GM23338 (cell line): ENCODE data around the gene TASOR2. TPM values are rescaled to one million over a fixed set of nuclear protein-coding genes. Genes with fewer than 3 reads are reported as not detected.

ENCODE experiments used
- ATAC-seq: fragments of 200-7000 bp; cut with Tn5 transposase; 3 replicates; pipeline ENCODE4 v1.9.1; 2020
- DNase-seq: peaks from one replicate; pipeline ENCODE4 v3.0.0-alpha.2; 2015; ENCODE audit warnings: low spot score
- H2AFZ ChIP-seq: fragments of 200-600 bp; sonication (generic); 2 replicates; pipeline ENCODE4 v1.8.0; 2016; ENCODE audit warnings: antibody characterized with exemption, mild to moderate bottlenecking, moderate library complexity
- H3F3A ChIP-seq: fragments of 200-600 bp; sonication (generic); replicated peaks from 2 replicates; pipeline ENCODE4 v1.8.0; 2017; ENCODE audit warnings: antibody characterized with exemption, mixed run types, low read depth
- H3K27ac ChIP-seq: fragments of 200-600 bp; sonication (generic); 2 replicates; pipeline ENCODE4 v1.6.1; 2016; ENCODE audit warnings: low read depth
- H3K27me3 ChIP-seq: fragments of 200-600 bp; sonication (generic); 2 replicates; pipeline ENCODE4 v1.8.0; 2016; ENCODE audit warnings: mild to moderate bottlenecking, mixed run types, moderate library complexity; ENCODE audit not compliant: insufficient read depth
- H3K36me3 ChIP-seq: fragments of 200-600 bp; sonication (generic); 2 replicates; pipeline ENCODE4 v1.8.0; 2016; ENCODE audit warnings: mild to moderate bottlenecking; ENCODE audit not compliant: insufficient read depth
- H3K4me1 ChIP-seq: fragments of 200-600 bp; sonication (generic); 2 replicates; pipeline ENCODE4 v1.8.0; 2016; ENCODE audit warnings: mild to moderate bottlenecking, moderate library complexity; ENCODE audit not compliant: insufficient read depth
- H3K4me2 ChIP-seq: fragments of 200-600 bp; sonication (generic); 2 replicates; pipeline ENCODE4 v1.7.1; 2017; ENCODE audit warnings: mixed run types
- H3K4me3 ChIP-seq: fragments of 200-600 bp; sonication (generic); 2 replicates; pipeline ENCODE4 v1.6.1; 2016; ENCODE audit warnings: mixed run types
- H3K79me2 ChIP-seq: fragments of 200-600 bp; sonication (generic); replicated peaks from 2 replicates; pipeline ENCODE4 v1.8.0; 2017; ENCODE audit warnings: mild to moderate bottlenecking; ENCODE audit not compliant: insufficient read depth
- H3K9me2 ChIP-seq: fragments of 200-600 bp; sonication (generic); 2 replicates; pipeline ENCODE4 v1.8.0; 2017; ENCODE audit not compliant: insufficient read depth
- H4K20me1 ChIP-seq: fragments of 200-600 bp; sonication (generic); replicated peaks from 2 replicates; pipeline ENCODE4 v1.8.0; 2017; ENCODE audit warnings: mild to moderate bottlenecking; ENCODE audit not compliant: insufficient read depth
- H3K27ac Mint-ChIP-seq: 2 replicates; pipeline ENCODE4 v1.8.0; 2020; ENCODE audit warnings: inconsistent platforms, mild to moderate bottlenecking, moderate library complexity, mixed read lengths
- H3K27me3 Mint-ChIP-seq: 3 replicates; pipeline ENCODE4 v1.8.0; 2022; ENCODE audit warnings: low read depth, mild to moderate bottlenecking, moderate library complexity, mixed read lengths, inconsistent platforms; ENCODE audit not compliant: insufficient read depth, poor library complexity
- H3K36me3 Mint-ChIP-seq: 3 replicates; pipeline ENCODE4 v1.8.0; 2021; ENCODE audit warnings: low read depth, mild to moderate bottlenecking, inconsistent platforms, moderate library complexity, mixed read lengths
- H3K4me1 Mint-ChIP-seq: 3 replicates; pipeline ENCODE4 v1.8.0; 2020; ENCODE audit warnings: mild to moderate bottlenecking, inconsistent platforms, mixed read lengths
- H3K4me3 Mint-ChIP-seq: 3 replicates; pipeline ENCODE4 v1.8.0; 2021; ENCODE audit warnings: moderate library complexity, mild to moderate bottlenecking, inconsistent platforms, mixed read lengths
- H3K9me3 Mint-ChIP-seq: 3 replicates; pipeline ENCODE4 v1.8.0; 2020; ENCODE audit warnings: moderate library complexity, mild to moderate bottlenecking, inconsistent platforms, mixed read lengths
- CREB1 ChIP-seq: fragments of 250-450 bp; sonication (Bioruptor Pico); IDR thresholded peaks from 2 replicates; pipeline ENCODE4 v1.5.0; 2020; ENCODE audit warnings: low read depth, mild to moderate bottlenecking, moderate library complexity
- ETS1 ChIP-seq: IDR thresholded peaks from 2 replicates; pipeline ENCODE4 v1.6.1; 2016; ENCODE audit warnings: antibody characterized with exemption
- EZH2phosphoT487 ChIP-seq: fragments of 200-600 bp; sonication (generic); IDR thresholded peaks from one replicate; pipeline ENCODE4 v1.8.1; 2018; ENCODE audit warnings: antibody characterized with exemption; ENCODE audit not compliant: unreplicated experiment
- polyA plus RNA-seq: library from polyadenylated mRNA; unstranded; fragments of >200 nt; fragmentation: Nextera tagmentation; extraction: Ambion mirVana; gene quantifications from 2 replicates; pipeline ENCODE4 v1.2.1, GENCODE V29; 2016
- total RNA-seq: library from RNA; depleted of rRNA; stranded (reverse); fragments of >200 nt; shearing (Covaris generic); gene quantifications from 2 replicates; pipeline ENCODE4 v1.2.3, GENCODE V29; 2014
- TF ChIP-seq, protein P1 (sequence below), 2 experiments: fragments of 200-600 bp in 1 of 2; sonication (generic) in 1 of 2; conservative IDR thresholded peaks; 2 replicates each; pipeline versions ENCODE4 v1.5.1 to v1.6.1; 2016 to 2017; ENCODE audit warnings: antibody characterized with exemption in 2 of 2, low read depth in 2 of 2, mild to moderate bottlenecking in 2 of 2, moderate library complexity in 1 of 2
- TF ChIP-seq, protein P2 (sequence below): fragments of 250-450 bp; sonication (Bioruptor Pico); IDR thresholded peaks from 2 replicates; pipeline ENCODE4 v1.5.0; 2020; ENCODE audit warnings: mild to moderate bottlenecking, moderate library complexity

Gene TASOR2
- total and polyA plus RNA-seq, 2 experiments from 2014 or later, result 45.2 to 110 TPM

DNA sequence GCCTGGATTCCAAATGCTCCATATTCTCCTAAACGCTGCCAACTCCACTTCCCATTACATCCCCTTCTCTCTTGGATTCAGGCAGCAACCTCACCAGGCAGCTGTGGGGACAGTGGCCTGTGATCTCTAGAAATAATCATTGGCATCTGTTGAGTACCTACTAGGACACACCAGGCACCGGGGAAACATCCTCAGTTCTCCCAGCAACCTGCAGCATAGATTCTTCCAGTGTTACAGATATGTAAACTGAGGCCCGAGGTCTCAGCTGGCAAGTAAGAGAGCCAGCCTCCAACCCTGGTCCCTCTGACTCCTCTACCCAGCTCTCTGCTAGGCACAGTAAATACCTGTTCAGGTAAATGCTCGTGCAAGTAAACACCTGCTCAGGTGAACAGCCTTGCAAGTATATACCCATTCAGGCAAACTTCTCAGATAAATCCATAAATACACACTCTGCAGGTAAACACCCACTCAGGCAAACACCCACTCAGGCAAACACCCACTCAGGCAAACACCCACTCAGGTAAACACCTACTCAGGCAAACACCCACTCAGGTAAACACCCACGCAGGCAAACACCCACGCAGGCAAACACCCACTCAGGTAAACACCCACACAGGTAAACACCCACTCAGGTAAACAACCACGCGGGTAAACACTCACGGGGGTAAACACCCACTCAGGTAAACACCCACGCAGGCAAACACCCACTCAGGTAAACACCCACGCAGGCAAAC, 37.0 kb upstream of the TASOR2 start:
- H3K27me3 ChIP-seq, result no peaks in the 10 kb centered on the region
- no peak for ATAC-seq
- Mint-ChIP-seq H3K27me3 (peaks cover 11% of the 10 kb centered on the region), H3K4me3 (no peak overlapping the region), H3K36me3 (peaks cover 31% of the 10 kb centered on the region), H3K27ac (no peak overlapping the region), H3K4me1 (no peaks in the 10 kb centered on the region; the same call in 2 of the 3 replicates), H3K9me3 (no peaks in the 10 kb centered on the region)
- H3K27ac ChIP-seq, result no peak overlapping the region
- H3K4me2 ChIP-seq, result no peak overlapping the region
- no peaks in the 10 kb centered on the region for H3F3A ChIP-seq
- H2AFZ ChIP-seq, result no peak overlapping the region
- H3K79me2 ChIP-seq, result no peaks in the 10 kb centered on the region
- no peaks in the 10 kb centered on the region for H3K4me1 ChIP-seq
- no peaks in the 10 kb centered on the region for H4K20me1 ChIP-seq
- no peak for TF ChIP-seq CREB1 (CRISPR knock-in tag)
- TF ChIP-seq, protein P1, sequence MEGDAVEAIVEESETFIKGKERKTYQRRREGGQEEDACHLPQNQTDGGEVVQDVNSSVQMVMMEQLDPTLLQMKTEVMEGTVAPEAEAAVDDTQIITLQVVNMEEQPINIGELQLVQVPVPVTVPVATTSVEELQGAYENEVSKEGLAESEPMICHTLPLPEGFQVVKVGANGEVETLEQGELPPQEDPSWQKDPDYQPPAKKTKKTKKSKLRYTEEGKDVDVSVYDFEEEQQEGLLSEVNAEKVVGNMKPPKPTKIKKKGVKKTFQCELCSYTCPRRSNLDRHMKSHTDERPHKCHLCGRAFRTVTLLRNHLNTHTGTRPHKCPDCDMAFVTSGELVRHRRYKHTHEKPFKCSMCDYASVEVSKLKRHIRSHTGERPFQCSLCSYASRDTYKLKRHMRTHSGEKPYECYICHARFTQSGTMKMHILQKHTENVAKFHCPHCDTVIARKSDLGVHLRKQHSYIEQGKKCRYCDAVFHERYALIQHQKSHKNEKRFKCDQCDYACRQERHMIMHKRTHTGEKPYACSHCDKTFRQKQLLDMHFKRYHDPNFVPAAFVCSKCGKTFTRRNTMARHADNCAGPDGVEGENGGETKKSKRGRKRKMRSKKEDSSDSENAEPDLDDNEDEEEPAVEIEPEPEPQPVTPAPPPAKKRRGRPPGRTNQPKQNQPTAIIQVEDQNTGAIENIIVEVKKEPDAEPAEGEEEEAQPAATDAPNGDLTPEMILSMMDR (conservative IDR thresholded peaks at IDR 0.05; ENCODE audit: low read depth in 2 of 2), result no peak
- TF ChIP-seq EZH2phosphoT487, result no peak
- no peak for TF ChIP-seq ETS1
- TF ChIP-seq, protein P2, sequence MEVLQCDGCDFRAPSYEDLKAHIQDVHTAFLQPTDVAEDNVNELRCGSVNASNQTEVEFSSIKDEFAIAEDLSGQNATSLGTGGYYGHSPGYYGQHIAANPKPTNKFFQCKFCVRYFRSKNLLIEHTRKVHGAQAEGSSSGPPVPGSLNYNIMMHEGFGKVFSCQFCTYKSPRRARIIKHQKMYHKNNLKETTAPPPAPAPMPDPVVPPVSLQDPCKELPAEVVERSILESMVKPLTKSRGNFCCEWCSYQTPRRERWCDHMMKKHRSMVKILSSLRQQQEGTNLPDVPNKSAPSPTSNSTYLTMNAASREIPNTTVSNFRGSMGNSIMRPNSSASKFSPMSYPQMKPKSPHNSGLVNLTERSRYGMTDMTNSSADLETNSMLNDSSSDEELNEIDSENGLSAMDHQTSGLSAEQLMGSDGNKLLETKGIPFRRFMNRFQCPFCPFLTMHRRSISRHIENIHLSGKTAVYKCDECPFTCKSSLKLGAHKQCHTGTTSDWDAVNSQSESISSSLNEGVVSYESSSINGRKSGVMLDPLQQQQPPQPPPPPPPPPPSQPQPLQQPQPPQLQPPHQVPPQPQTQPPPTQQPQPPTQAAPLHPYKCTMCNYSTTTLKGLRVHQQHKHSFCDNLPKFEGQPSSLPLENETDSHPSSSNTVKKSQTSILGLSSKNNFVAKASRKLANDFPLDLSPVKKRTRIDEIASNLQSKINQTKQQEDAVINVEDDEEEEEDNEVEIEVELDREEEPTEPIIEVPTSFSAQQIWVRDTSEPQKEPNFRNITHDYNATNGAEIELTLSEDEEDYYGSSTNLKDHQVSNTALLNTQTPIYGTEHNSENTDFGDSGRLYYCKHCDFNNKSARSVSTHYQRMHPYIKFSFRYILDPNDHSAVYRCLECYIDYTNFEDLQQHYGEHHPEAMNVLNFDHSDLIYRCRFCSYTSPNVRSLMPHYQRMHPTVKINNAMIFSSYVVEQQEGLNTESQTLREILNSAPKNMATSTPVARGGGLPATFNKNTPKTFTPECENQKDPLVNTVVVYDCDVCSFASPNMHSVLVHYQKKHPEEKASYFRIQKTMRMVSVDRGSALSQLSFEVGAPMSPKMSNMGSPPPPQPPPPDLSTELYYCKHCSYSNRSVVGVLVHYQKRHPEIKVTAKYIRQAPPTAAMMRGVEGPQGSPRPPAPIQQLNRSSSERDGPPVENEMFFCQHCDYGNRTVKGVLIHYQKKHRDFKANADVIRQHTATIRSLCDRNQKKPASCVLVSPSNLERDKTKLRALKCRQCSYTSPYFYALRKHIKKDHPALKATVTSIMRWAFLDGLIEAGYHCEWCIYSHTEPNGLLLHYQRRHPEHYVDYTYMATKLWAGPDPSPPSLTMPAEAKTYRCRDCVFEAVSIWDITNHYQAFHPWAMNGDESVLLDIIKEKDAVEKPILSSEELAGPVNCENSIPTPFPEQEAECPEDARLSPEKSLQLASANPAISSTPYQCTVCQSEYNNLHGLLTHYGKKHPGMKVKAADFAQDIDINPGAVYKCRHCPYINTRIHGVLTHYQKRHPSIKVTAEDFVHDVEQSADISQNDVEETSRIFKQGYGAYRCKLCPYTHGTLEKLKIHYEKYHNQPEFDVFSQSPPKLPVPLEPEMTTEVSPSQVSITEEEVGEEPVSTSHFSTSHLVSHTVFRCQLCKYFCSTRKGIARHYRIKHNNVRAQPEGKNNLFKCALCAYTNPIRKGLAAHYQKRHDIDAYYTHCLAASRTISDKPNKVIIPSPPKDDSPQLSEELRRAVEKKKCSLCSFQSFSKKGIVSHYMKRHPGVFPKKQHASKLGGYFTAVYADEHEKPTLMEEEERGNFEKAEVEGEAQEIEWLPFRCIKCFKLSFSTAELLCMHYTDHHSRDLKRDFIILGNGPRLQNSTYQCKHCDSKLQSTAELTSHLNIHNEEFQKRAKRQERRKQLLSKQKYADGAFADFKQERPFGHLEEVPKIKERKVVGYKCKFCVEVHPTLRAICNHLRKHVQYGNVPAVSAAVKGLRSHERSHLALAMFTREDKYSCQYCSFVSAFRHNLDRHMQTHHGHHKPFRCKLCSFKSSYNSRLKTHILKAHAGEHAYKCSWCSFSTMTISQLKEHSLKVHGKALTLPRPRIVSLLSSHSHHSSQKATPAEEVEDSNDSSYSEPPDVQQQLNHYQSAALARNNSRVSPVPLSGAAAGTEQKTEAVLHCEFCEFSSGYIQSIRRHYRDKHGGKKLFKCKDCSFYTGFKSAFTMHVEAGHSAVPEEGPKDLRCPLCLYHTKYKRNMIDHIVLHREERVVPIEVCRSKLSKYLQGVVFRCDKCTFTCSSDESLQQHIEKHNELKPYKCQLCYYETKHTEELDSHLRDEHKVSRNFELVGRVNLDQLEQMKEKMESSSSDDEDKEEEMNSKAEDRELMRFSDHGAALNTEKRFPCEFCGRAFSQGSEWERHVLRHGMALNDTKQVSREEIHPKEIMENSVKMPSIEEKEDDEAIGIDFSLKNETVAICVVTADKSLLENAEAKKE (CRISPR knock-in tag), result no peak
- no peaks in the 10 kb centered on the region for H3K36me3 ChIP-seq
- DNase-seq, result no peak
- H3K9me2 ChIP-seq, result no peaks in the 10 kb centered on the region
- no peak overlapping the region for H3K4me3 ChIP-seq
